Measurements from ENCODE around the gene OLFM3. TPM values are rescaled to one million over a fixed set of nuclear protein-coding genes. Genes with fewer than 3 reads are reported as not detected.

Gene OLFM3
- total RNA-seq, 4 donors from 2014 or later = 0.23 to 1.2 (median 0.34) TPM

- Histone ChIP-seq H3K36me3 (no peaks in the 10 kb centered on the region), H3K4me1 (peaks cover 0 to 7% (median 5%) of the 10 kb centered on the region in 4 donors), H3K27ac (replicated peaks in 1 of 4) (no peak overlapping the region), H3K9me3 (no peaks in the 10 kb centered on the region), H3K4me3 (no peak overlapping the region), H3K27me3 (no peaks in the 10 kb centered on the region)
- no peak for DNase-seq (ENCODE audit: extremely low spot score)
- TF ChIP-seq CTCF (IDR thresholded peaks at IDR 0.05) (no peak), EP300 (IDR thresholded peaks at IDR 0.05) (no peak), POLR2A (IDR thresholded peaks at IDR 0.05; ENCODE audit: low read depth) (no peak), POLR2AphosphoS5 (IDR thresholded peaks at IDR 0.05) (no peak)
- WGBS = 55% methylated on average over 1 of the region's 1 CpG
- intact Hi-C loops (cut with DNase I) = no loop called here
Observed at GRCh38 chr1:101920577-101920976, 76.1 kb downstream of the OLFM3 start.

- Histone ChIP-seq H3K27ac (replicated peaks in 1 of 4) (no peak overlapping the region), H3K36me3 (no peaks in the 10 kb centered on the region), H3K27me3 (no peaks in the 10 kb centered on the region), H3K4me1 (peaks cover 0 to 13% (median 8%) of the 10 kb centered on the region in 4 donors), H3K4me3 (no peak overlapping the region), H3K9me3 (no peaks in the 10 kb centered on the region)
- WGBS = 86% methylated on average over 1 of the region's 1 CpG
- DNase-seq (ENCODE audit: extremely low spot score) = no peak
- TF ChIP-seq EP300 (IDR thresholded peaks at IDR 0.05) (no peak), POLR2AphosphoS5 (IDR thresholded peaks at IDR 0.05) (no peak), CTCF (IDR thresholded peaks at IDR 0.05) (no peak), POLR2A (IDR thresholded peaks at IDR 0.05; ENCODE audit: low read depth) (no peak)
- intact Hi-C loops (cut with DNase I) = no loop called here
Observed at GRCh38 chr1:101918277-101918676, 78.4 kb downstream of the OLFM3 start.

GRCh38 chr1:101915597-101915996 is 81.1 kb downstream of the OLFM3 start:
- intact Hi-C loops (cut with DNase I) = no loop called here
- no peak overlapping the region for H3K4me3 ChIP-seq
- peaks cover 0 to 13% (median 8%) of the 10 kb centered on the region in 4 donors for H3K4me1 ChIP-seq
- DNase-seq (ENCODE audit: extremely low spot score) = no peak
- no peaks in the 10 kb centered on the region for H3K9me3 ChIP-seq
- H3K27me3 ChIP-seq = no peaks in the 10 kb centered on the region
- TF ChIP-seq EP300 (IDR thresholded peaks at IDR 0.05) = no peak
- TF ChIP-seq POLR2A (IDR thresholded peaks at IDR 0.05; ENCODE audit: low read depth) = no peak
- TF ChIP-seq CTCF (IDR thresholded peaks at IDR 0.05) = no peak
- no peak for TF ChIP-seq POLR2AphosphoS5 (IDR thresholded peaks at IDR 0.05)
- WGBS = 28% methylated on average over 5 of the region's 5 CpGs
- no peak overlapping the region for H3K27ac ChIP-seq (replicated peaks in 1 of 4)
- no peaks in the 10 kb centered on the region for H3K36me3 ChIP-seq

- Histone ChIP-seq H3K9me3 (no peaks in the 10 kb centered on the region), H3K27me3 (no peaks in the 10 kb centered on the region), H3K4me3 (no peak overlapping the region), H3K27ac (replicated peaks in 1 of 4) (no peak overlapping the region), H3K4me1 (peaks cover 0 to 13% (median 8%) of the 10 kb centered on the region in 4 donors), H3K36me3 (no peaks in the 10 kb centered on the region)
- TF ChIP-seq EP300 (IDR thresholded peaks at IDR 0.05) = no peak
- TF ChIP-seq POLR2A (IDR thresholded peaks at IDR 0.05; ENCODE audit: low read depth) = no peak
- TF ChIP-seq POLR2AphosphoS5 (IDR thresholded peaks at IDR 0.05) = no peak
- DNase-seq (ENCODE audit: extremely low spot score) = no peak
- 97% methylated on average over 4 of the region's 4 CpGs for WGBS
- intact Hi-C loops (cut with DNase I) = no loop called here
Observed at GRCh38 chr1:101914473-101915242, 82.1 kb downstream of the OLFM3 start.

GRCh38 chr1:101911894-101912293 is 84.8 kb downstream of the OLFM3 start:
- Histone ChIP-seq H3K4me3 (no peak overlapping the region), H3K9me3 (no peaks in the 10 kb centered on the region), H3K36me3 (no peaks in the 10 kb centered on the region), H3K27ac (replicated peaks in 1 of 4) (no peak overlapping the region), H3K4me1 (peaks cover 0 to 13% (median 8%) of the 10 kb centered on the region in 4 donors), H3K27me3 (no peaks in the 10 kb centered on the region)
- intact Hi-C loops (cut with DNase I) = no loop called here
- DNase-seq (ENCODE audit: extremely low spot score) = no peak
- TF ChIP-seq EP300 (IDR thresholded peaks at IDR 0.05) (no peak), POLR2AphosphoS5 (IDR thresholded peaks at IDR 0.05) (no peak)
- 65% methylated on average over 5 of the region's 5 CpGs for WGBS

Measured in esophagus muscularis mucosa (tissue), 4 donors.